ENCODE results near the gene TSPO2. TPM values are rescaled to one million over a fixed set of nuclear protein-coding genes. Genes with fewer than 3 reads are reported as not detected.

The TSPO2 gene
- total and polyA plus RNA-seq, 9 of the 15 experiments (the other 6 are each of a cell fraction or from before 2014, with no cell fraction given) = not detected

GRCh38 chr6:41058783-41059181 lies 16.5 kb downstream of the TSPO2 start:
- Histone ChIP-seq H3K9me3 (replicated peaks; ENCODE audit: control insufficient read depth, insufficient read depth, low read depth, low read length) (no peaks in the 10 kb centered on the region), H3K9me1 (ENCODE audit: control insufficient read depth, insufficient read depth, low read length) (no peaks in the 10 kb centered on the region), H3K4me3 (no peak overlapping the region), H4K20me1 (replicated peaks; ENCODE audit: control insufficient read depth, insufficient read depth, low read length) (no peaks in the 10 kb centered on the region), H3K36me3 (ENCODE audit: control insufficient read depth, insufficient read depth, low read length) (peaks cover 13% of the 10 kb centered on the region; the same call in 2 of the 3 replicates), H3K27me3 (ENCODE audit: control insufficient read depth in 2 of 2, insufficient read depth in 2 of 2, low read length in 2 of 2) (no peaks in the 10 kb centered on the region), H3K27ac (ENCODE audit: extremely low read depth, low read depth, low read length) (peak overlapping the region; percentile 33; the same call in 1 of the 3 replicates), H3K79me2 (ENCODE audit: control insufficient read depth, insufficient read depth, low read length) (no peaks in the 10 kb centered on the region), H3K9ac (ENCODE audit: insufficient read depth in 1 of 2, low read depth in 2 of 2, low read length in 2 of 2) (no peak overlapping the region), H3K4me1 (replicated peaks in 1 of 2; ENCODE audit: control insufficient read depth in 2 of 2, insufficient read depth in 2 of 2, low read length in 2 of 2) (peaks cover 5 to 26% of the 10 kb centered on the region in 2 experiments; a peak in 4 of 5 replicates), H2AFZ (ENCODE audit: low read depth, low read length) (peak overlapping the region; percentile 12; the same call in 1 of the 2 replicates), H3K4me2 (ENCODE audit: insufficient read depth, low read length) (no peak overlapping the region)
- intact Hi-C loops (cut with micrococcal nuclease) (no loop called here), in situ Hi-C loops (cut with MboI) (no loop called here)
- BruUV-seq (replicated peaks) = no TSS peak
- WGBS (ENCODE audit: insufficient coverage, low coverage, missing lambda C conversion rate) = 62% methylated on average over 2 of the region's 2 CpGs
- DNase-seq (ENCODE audit: extremely low read depth in 1 of 4, low spot score in 3 of 4) (no peak), ATAC-seq (no peak), FAIRE-seq (no peak)
- ChIA-PET POLR2A (interaction anchor here (0.6 to 2.1 kb wide), 3 partner anchors 11 to 25 kb away, joined by 3 to 5 read pairs (median 3); no protein-coding TSS in a partner anchor), CTCF (ENCODE audit: low intra/inter-chr PET ratio) (interaction anchor here (0.5 to 0.7 kb wide), 2 partner anchors 27 to 143 kb away, joined by 3 read pairs; no protein-coding TSS in a partner anchor)
- TF ChIP-seq PML (IDR thresholded peaks at IDR 0.05; ENCODE audit: low read length) (no peak), THAP12 (CRISPR knock-in tag; IDR thresholded peaks at IDR 0.05) (no peak), E2F4 (CRISPR knock-in tag; IDR thresholded peaks at IDR 0.05; ENCODE audit: low read depth) (no peak), SAFB (IDR thresholded peaks at IDR 0.05; ENCODE audit: borderline replicate concordance, low read depth, low read length) (no peak), COPS2 (conservative IDR thresholded peaks at IDR 0.05) (no peak), RFX1 (IDR thresholded peaks at IDR 0.05) (no peak), KLF6 (CRISPR knock-in tag; IDR thresholded peaks at IDR 0.05; ENCODE audit: borderline replicate concordance) (no peak), POLR2G (IDR thresholded peaks at IDR 0.05; ENCODE audit: low read depth, low read length) (no peak), STAT5B (CRISPR knock-in tag; IDR thresholded peaks at IDR 0.05) (no peak), TRIM28 (IDR thresholded peaks at IDR 0.05) (no peak), CBX8 (IDR thresholded peaks at IDR 0.05; ENCODE audit: borderline replicate concordance, extremely low read depth, low read depth, low read length, poor library complexity, severe bottlenecking) (no peak), YBX1 (IDR thresholded peaks at IDR 0.05) (no peak), HMGN3 (IDR thresholded peaks at IDR 0.05; ENCODE audit: borderline replicate concordance, extremely low read depth, insufficient read length, low read depth, low read length) (no peak), TFE3 (CRISPR knock-in tag; IDR thresholded peaks at IDR 0.05) (no peak), KDM5B (IDR thresholded peaks at IDR 0.05; ENCODE audit: insufficient replicate concordance, low read depth, low read length) (no peak), CBFA2T3 (IDR thresholded peaks at IDR 0.05) (no peak), HMG20A (CRISPR knock-in tag; conservative IDR thresholded peaks at IDR 0.05) (no peak)

Measured in K562 (cell line).